Amniotic stem cell (primary cell): ENCODE measurements around the gene LRP1B.
"Not testable (repeated sequence)": the region's sequence is repeated elsewhere in the genome, so short reads cannot be mapped to it uniquely, and the experiment has no call there.

ENCODE experiments used
- DNase-seq: peaks from one replicate; lab custom pipeline; 2025; lab: John Stamatoyannopoulos, UW

Gene LRP1B

GRCh38 chr2:141311430-141311829 lies 819.4 kb downstream of the LRP1B start:
- DNase-seq, result no peak

GRCh38 chr2:141306368-141306767 lies 824.4 kb downstream of the LRP1B start:
- DNase-seq, result no peak

GRCh38 chr2:141301551-141301950 lies 829.3 kb downstream of the LRP1B start:
- DNase-seq, result no peak

- no peak for DNase-seq
Measured at GRCh38 chr2:141280037-141280436, 850.8 kb downstream of the LRP1B start.

GRCh38 chr2:141271346-141271745 lies 859.5 kb downstream of the LRP1B start:
- DNase-seq, result no peak

- DNase-seq, result no peak
Measured at GRCh38 chr2:141264848-141265247, 866.0 kb downstream of the LRP1B start.

- no peak for DNase-seq
Measured at GRCh38 chr2:141260911-141261310, 869.9 kb downstream of the LRP1B start.

GRCh38 chr2:141259683-141260082 lies 871.1 kb downstream of the LRP1B start:
- no peak for DNase-seq

- DNase-seq, result no peak
Measured at GRCh38 chr2:141242008-141242407, 888.8 kb downstream of the LRP1B start.

- no peak for DNase-seq
Measured at GRCh38 chr2:141226560-141226959, 904.3 kb downstream of the LRP1B start.

GRCh38 chr2:141207036-141207385 lies 923.8 kb downstream of the LRP1B start:
- no peak for DNase-seq

GRCh38 chr2:141201016-141201565 lies 929.7 kb downstream of the LRP1B start:
- DNase-seq, result no peak

GRCh38 chr2:141200191-141200590 lies 930.6 kb downstream of the LRP1B start:
- no peak for DNase-seq

- no peak for DNase-seq
Measured at GRCh38 chr2:141199711-141200110, 931.1 kb downstream of the LRP1B start.

- no peak for DNase-seq
Measured at GRCh38 chr2:141195087-141195486, 935.7 kb downstream of the LRP1B start.

- no peak for DNase-seq
Measured at GRCh38 chr2:141187075-141187439, 943.8 kb downstream of the LRP1B start.

GRCh38 chr2:141186413-141187074 lies 944.3 kb downstream of the LRP1B start:
- no peak for DNase-seq

- DNase-seq, result no peak
Measured at GRCh38 chr2:141182246-141182645, 948.6 kb downstream of the LRP1B start.

- not testable (repeated sequence) for DNase-seq
Measured at GRCh38 chr2:141169117-141169516, 961.7 kb downstream of the LRP1B start.

GRCh38 chr2:141162314-141162713 lies 968.5 kb downstream of the LRP1B start:
- no peak for DNase-seq

- DNase-seq, result no peak
Measured at GRCh38 chr2:141151611-141152286, 979.1 kb downstream of the LRP1B start.

GRCh38 chr2:141142025-141142424 lies 988.8 kb downstream of the LRP1B start:
- no peak for DNase-seq

GRCh38 chr2:141137122-141137693 lies 993.6 kb downstream of the LRP1B start:
- no peak for DNase-seq
